Endometrium (tissue), 2 donors: ENCODE results near the gene DIO1.

Experiments used
- FAIRE-seq: peaks from 2 replicates; lab custom pipeline; 2012; peaks lifted over from hg19 to GRCh38; lab: Jason Lieb, UNC
- donor health status: control.
- donor health status: control.

Gene DIO1

GRCh38 chr1:53894644-53895043 lies 657 bp downstream of the DIO1 start:
- no peak for FAIRE-seq

DNA sequence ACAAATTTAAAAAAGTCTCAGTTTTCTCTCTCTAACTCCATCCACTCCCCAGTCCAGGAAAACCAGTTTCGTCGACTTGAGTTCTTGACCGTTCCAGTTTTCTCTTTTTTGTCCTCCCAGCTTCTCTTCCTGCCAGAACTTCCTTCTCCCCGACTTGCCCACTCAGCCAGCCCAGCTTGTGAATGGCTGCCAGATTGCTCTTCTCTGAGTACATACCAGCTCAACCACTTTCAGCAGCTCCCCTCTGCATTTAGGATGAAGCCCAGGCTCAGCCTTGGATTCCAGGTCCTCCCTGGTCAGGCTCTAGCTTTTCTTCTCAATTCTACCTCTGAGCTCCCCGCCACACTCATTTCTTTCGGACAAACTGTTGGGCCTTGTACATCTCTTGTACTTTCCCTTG lies 1.4 kb downstream of the DIO1 start:
- FAIRE-seq: no peak

- FAIRE-seq: peak; percentile 58
These were observed 2.7 kb downstream of the DIO1 start for GRCh38 chr1:53896635-53897229.

DNA sequence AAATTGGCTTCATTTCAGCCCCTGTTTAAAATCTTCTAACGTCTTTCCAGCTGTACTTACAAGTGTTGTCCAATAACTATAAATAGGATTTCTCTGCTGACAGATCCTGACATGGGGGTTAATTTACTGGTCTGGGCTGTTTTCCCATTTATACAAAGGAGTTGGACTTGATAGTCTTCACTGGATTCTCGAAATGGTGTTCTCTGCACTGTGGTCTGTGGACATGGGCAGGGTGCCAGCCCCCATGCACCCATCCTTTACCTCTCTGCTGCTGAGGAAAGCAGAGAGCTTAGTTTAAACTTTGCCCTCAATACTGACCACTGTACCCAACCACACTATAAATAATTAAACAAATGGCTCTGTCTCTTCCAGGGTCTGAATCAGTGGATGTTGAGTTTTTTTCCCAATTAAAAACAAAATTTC lies 5.2 kb downstream of the DIO1 start:
- FAIRE-seq: no peak

DNA sequence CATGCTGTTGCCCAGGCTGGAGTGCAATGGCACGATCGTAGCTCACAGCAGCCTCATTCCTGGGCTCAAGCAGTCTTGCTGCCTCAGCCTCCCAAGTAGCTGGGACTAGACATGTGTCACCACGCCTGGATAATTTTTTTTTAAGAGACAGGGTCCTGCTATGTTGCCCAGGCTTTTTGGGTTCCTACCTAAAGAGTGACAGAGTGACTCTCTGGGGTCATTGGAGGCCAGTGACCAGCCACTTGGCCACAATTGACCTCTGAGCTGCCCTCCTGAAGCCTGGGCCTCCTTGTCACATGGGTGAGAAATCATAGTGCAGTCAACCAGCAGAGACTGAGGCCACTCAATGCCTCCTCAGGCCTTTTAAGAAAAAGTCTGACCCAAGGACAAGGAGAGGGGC lies 5.7 kb downstream of the DIO1 start:
- FAIRE-seq: no peak

DNA sequence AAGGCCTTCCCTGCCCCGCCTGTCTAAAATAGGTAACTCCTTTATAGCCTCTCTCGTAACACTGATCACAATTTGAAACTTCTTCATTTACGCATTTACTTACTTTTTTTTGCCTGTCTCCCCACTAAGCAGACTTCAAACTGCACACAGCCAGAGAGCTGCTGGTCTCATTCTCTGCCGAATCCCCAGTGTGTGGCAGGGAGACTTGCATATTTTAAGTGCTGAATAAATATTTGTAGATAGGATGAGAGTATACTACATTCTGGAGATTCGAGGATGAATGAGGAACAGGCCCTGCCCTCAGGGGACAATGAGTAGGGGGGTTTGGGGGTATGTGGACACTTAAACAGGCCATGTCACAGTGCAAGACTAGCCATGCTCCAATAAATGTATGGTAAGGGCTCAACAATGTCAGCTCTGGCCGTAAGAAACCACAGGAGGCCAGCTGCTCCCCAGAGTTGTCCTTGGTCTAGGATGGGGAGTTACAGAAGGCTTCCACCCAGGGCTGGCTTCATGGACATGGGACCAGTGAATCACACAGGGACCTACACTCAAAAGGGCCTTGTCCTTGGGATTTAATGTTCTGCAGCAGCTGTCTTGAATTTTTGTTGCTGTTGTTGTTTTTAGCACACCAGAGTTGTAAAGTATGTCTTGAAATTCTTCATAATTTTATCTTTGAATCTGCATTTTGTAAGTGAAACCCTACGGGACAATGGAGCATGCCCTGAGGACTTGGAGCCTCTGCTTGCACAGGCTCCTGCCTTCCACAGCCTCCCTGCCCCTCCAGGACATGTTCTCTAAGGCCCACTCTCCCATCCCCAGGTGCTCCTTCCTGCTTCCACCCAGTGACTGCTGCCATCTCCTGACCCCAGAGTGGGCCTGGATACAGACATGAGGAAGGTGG lies 8.5 kb downstream of the DIO1 start:
- FAIRE-seq: no peak

DNA sequence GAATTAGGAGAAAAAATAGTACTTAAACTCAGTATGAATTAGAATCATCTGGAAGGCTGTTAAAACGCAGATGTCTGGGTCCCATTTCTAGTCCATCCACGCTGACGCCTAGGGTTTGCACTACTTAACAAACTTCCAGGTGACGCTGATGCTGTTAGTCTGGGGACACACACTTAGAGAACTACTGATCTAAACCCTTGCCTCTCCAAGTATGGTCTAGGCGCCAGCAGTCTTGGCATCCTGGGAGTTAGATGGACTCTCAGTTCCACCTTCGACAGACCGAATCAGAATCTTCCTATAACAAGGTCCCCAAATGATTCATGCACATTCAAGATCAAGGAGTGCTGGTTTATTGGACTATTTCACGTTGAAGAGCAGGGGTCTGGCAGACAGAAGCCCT lies 11.5 kb downstream of the DIO1 start:
- FAIRE-seq: no peak

DNA sequence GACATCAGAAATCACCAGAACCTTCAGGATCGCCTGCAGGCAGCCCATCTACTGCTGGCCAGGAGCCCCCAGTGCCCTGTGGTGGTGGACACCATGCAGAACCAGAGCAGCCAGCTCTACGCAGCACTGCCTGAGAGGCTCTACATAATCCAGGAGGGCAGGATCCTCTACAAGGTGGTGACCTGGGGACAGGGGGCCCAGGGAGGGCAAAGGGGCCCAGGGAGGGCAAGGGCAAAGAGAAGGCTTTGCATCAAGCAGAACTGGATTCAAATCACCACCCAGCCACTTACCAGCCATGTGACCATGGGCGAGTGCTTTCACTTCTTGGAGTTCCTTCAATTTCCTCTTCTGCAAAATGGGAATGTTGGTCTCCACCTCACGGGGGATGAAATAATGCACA lies 12.1 kb downstream of the DIO1 start:
- no peak for FAIRE-seq

DNA sequence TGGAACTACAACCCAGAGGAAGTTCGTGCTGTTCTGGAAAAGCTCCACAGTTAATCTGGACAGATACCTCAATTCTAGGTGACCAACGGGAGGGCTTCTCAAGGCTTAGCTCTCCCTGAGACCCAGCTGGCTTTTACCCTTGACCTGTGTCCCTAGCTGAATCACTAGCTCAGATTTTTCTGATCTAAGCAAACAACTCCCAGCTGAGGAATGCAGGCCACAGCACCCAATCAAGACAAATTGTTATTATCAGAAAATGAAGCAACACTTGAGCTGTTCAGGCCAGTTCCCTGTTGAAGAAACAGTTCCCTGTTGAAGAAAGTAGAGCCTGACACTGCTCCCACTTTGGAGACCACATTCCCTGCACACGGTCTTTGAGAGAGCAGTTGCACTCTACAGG lies 16.0 kb downstream of the DIO1 start:
- no peak for FAIRE-seq

DNA sequence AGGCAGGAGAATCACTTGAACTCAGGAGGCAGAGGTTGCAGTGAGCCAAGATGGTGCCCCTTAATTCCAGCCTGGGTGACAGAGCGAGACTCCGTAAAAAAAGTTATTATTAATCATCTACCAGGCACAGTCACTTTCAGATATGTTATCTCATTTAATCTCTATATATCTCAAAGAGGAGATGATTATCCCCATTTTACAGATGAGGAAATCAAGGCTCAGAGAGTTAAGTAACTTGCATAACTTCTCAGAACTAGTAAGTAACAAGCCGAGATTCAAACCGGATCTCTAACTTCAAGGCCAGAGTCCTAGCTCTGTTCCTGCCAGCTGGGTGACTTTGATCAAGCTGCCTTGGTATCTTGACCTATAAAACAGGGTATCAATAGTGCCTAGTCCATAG lies 17.5 kb downstream of the DIO1 start:
- no peak for FAIRE-seq

DNA sequence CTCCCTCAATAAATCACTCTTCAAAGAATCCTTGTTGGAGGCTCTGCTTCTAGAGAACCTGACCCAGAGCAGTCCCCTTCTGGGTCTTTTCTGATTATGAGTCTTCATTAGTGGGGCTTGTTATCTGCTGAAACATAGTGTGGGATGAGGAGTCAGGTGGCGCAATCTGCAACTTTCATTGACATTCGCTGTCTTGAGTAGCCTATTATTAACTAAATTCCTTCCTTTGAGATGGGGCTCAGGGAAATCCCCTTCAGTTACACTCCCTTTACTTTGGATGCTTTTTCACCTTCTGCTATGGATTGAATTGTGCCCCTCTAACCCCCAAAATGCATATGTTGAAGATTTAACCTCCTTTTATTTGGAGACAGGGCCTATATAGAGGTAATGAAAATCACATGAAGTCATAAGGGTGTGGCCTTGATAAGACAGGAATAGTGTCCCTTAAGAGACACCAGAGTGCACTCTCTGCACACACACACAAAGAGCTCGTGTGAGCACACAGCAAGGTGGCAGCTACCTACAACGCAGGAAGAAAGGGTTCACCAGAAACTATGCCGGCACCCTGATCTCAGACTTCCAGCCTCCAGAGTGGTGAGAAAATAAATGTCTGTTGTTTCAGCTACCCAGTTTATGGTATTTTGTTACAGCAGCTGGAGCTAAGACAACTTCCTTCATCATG lies 19.5 kb downstream of the DIO1 start:
- FAIRE-seq: no peak

DNA sequence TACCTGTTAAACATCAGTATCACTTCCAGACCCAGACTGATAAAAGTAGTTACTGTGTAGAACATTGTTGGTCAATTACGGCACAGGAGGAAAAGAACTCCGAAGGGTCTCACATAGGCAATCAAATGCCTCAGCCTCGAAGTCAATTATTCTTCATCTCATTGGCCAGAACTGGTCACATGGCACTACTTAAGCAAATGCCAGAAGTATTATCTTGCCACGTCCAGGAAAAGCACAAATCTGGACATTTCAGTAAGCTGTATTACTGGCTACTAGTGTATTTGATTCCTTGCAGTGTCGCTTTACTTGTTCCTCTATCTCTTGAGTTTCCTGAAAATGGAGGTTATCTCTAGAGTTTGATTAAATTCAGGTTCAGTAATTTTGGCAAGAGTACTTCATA lies 24.4 kb downstream of the DIO1 start:
- no peak for FAIRE-seq

GRCh38 chr1:53919675-53920066 lies 25.7 kb downstream of the DIO1 start:
- no peak for FAIRE-seq

DNA sequence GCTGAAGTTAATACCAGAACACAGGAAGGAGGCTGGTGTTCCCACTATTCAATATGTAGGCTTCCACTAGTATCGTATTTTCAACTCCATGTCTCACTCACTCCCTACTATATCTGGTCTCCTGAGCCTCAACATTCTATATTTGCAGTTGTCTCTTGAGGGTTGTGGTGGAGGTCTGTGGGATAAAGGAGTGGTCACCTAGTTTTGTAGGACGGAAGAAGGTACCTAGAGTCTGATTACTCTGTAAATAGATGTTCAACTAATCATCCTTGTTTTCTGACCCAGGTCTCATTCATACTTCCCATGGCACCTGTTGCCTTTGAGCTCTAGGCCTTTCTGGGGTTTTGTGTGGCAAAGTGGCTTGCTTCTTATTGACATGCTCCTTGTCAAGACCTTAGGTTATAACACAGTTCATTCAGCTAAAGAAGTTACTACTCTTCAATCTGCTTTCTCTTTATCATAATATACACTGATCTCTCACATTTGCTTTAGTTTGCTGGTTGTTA lies 33.4 kb downstream of the DIO1 start:
- FAIRE-seq: no peak

GRCh38 chr1:53929246-53929960 lies 35.4 kb downstream of the DIO1 start:
- no peak for FAIRE-seq

- no peak for FAIRE-seq
These were observed 36.9 kb downstream of the DIO1 start for GRCh38 chr1:53930932-53931331.

DNA sequence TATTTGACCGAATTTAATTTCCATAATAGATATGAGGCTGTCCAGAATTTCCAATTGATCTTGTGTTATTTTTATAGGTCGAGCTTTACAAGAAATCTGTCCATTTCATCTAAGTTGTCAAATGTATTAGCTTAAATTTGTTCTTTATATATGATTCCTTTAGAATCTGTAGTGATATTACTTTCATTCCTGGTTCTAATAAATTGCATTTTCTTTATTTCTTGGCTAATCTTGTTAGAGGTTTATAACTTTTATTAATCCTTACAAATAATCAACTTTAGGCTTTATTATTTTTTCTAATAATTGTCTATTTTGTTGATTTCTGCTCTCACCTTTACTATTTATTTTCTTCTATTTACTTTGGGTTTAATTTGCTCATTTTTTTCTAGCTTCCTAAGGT lies 37.5 kb downstream of the DIO1 start:
- FAIRE-seq: no peak

DNA sequence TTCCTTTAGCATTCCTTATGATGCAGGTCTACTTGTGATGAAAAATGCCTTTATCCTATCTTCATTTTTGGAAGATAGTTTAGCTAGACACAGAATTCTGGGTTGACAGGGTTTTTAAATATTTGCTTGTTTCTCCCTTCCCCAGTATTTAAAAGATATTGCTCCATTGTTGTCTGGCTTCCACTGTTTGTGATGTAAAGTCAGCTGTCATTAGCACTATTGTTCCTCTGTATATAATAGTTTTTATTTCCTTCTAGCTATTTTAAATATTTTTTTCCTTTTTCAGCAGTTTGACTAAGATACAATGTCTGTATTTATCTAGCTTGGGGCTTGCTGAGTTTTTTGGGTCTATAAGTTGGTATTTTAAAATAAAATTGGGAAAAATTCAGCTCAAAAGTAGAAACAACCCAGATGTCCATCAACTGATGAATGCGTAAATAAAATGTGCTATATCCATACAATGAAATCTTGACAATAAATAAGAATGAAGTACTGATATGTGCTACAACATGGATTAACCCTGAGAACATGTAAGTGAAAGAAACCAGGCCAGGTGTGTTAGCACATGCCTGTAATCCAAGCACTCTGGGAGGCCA lies 40.3 kb downstream of the DIO1 start:
- no peak for FAIRE-seq

DNA sequence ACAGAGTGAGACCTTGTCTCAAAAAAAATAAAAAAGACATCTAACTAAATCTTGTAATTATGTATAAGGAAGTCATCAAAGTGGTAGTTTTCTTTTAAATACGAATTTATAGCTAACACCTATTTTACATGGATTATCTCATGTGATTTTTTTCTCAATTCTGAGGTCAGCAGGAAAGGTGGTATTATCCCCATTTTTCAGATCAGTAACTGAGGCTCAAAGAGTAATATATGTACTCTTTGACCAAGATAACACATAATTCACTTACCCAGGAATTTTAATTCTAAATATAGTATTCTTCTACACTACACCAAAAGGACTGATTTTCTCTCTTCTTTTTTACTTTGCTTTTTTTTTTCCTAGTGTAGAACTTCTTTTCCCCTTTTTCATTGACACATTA lies 42.4 kb downstream of the DIO1 start:
- no peak for FAIRE-seq

- FAIRE-seq: no peak
These were observed 44.3 kb downstream of the DIO1 start for GRCh38 chr1:53938136-53938830.
